ENCODE data around the gene RAP1GAP.

GRCh38 chr1:21553116-21553926, 115.8 kb downstream of the RAP1GAP start:
- TF ChIP-seq, protein P1, sequence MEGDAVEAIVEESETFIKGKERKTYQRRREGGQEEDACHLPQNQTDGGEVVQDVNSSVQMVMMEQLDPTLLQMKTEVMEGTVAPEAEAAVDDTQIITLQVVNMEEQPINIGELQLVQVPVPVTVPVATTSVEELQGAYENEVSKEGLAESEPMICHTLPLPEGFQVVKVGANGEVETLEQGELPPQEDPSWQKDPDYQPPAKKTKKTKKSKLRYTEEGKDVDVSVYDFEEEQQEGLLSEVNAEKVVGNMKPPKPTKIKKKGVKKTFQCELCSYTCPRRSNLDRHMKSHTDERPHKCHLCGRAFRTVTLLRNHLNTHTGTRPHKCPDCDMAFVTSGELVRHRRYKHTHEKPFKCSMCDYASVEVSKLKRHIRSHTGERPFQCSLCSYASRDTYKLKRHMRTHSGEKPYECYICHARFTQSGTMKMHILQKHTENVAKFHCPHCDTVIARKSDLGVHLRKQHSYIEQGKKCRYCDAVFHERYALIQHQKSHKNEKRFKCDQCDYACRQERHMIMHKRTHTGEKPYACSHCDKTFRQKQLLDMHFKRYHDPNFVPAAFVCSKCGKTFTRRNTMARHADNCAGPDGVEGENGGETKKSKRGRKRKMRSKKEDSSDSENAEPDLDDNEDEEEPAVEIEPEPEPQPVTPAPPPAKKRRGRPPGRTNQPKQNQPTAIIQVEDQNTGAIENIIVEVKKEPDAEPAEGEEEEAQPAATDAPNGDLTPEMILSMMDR (IDR thresholded peaks at IDR 0.05) = no peak
- TF ChIP-seq EZH2phosphoT487 (IDR thresholded peaks at IDR 0.05) = no peak
- no peak for TF ChIP-seq EZH2 (IDR thresholded peaks at IDR 0.05)
